Fibroblast of skin of back (primary cell): ENCODE measurements around the gene OR52H1. TPM values are rescaled to one million over a fixed set of nuclear protein-coding genes. Genes with fewer than 3 reads are reported as not detected.
"Not testable (repeated sequence)": the region's sequence is repeated elsewhere in the genome, so short reads cannot be mapped to it uniquely, and the experiment has no call there.

Experiments
- DNase-seq: peaks from one replicate; pipeline ENCODE4 v3.0.0-alpha.2; 2013
- polyA plus RNA-seq, 2 experiments: library from polyadenylated mRNA; unstranded; fragments of 120-200 nt; gene quantifications; one replicate each; pipeline ENCODE4 v1.2.1, GENCODE V29; 2013; ENCODE audit not compliant: insufficient read length in 2 of 2

The OR52H1 gene
- not detected for polyA plus RNA-seq (2013, experiment 1 of 2; ENCODE audit: insufficient read length)
- polyA plus RNA-seq (2013, experiment 2 of 2; ENCODE audit: insufficient read length): not detected

DNA sequence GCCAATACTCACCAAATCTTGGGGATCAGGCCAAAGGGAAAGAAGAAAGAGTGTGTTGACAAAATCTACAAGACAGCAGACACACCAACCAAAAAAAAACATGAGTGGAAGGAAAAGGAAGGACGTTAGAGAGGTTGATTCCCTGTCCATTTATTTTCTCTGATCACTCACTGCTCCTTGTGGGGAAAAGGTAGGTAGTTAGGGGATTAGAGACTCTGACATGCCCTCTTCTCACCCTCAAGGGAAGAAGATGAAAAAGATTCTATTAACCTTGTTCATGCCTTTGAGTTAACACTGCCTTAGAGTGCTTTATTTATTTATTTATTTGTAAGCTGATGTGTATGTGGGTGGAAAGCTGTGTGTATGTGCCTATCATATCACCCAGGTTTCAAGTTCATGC, at the start of gene OR52H1:
Gene OR52H1 (minus strand): TSS at position 101 of the 400 bp plus-strand sequence. CDS start 3,035 bp downstream, outside the sequence.
- no peak for DNase-seq

DNA sequence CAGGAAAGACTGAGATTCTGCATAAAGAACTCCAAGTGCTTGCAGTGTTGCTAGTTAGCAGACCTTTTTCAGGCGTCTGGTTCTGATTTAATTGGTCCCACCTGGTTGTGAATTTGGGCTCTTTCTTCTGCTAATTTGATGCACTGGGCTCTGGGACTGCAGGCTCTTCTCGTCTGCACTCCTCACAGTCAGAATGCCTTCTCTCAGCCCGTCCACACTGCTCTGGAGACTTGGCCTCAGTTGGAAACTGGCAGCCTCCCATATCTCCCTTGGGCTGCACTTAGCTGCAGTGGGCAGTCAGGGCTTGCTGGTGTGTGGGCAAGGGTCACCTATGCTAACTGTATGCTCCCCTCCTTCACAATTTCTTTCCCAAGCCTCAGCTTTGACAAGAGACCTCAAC, 49.6 kb upstream of the OR52H1 start:
- no peak for DNase-seq

DNA sequence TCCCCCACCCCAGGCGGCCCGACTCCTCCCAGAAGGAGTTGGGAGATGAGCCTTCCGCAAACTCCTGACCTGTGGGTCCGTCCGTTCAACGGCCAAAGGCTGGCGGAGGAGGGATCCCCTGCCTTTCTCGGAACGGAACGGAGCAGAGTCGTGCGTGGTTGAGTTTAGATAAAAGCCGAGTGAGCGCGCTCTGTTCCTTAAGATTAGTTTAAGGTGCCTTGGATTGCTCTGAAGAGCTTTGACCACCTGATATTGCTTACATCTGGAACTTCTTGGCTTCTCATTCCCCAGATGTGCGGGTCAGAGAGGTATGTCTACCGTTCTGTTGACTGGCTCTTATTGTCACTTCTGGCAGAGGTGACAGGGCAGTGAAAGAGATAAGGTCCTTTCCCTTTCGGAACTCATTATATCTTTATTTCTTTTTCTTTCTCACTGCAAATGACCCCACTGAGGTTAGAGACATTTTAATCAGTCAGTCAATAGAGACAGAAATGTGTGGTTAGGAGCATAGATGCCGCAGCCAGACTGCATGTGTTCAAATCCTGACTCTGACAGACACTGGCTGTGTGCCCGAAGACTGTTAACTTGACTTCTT, 48.4 kb upstream of the OR52H1 start, which contains the start of gene TRIM6:
Gene TRIM6 (plus strand): TSS at position 31 of the 595 bp plus-strand sequence. CDS start 261 bp downstream, at position 292.
- DNase-seq: peak; percentile 59

DNA sequence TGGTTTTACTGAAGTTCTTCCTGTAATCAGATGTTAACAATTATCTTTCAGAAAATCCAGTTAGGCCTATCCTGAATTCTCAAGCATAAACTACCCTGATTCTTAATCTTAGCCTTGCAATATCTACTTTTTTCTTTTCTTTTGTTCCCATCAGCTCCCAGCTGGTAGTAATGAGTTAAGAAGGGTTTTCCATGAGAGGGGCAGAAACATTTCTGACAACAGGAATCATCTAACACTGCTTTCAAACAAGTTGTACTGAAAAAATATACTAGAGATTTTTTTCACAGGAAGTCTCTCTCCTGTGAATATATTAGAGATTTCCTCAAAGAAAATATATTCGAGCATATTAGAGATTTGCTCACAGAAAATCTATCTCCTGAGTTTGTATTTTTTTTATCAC, 44.8 kb upstream of the OR52H1 start:
- peak; percentile 16 for DNase-seq

DNA sequence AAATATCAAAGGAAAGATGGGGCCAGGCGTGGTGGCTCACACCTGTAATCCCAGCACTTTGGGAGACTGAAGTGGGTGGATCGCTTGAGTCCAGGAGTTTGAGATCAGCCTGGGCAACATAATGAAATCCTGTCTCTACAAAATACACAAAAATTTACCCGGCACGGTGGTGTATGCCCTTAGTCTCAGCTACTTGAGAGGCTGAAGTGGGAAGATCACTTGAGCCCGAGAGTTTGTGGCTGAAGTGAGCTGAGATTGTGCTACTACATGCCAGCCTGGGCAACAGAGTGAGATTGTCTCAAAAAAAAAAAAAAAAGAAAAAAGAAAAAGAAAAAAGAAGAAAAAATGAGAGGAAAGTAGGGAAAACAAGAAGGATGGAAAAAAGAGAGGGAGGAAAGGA, 44.3 kb upstream of the OR52H1 start:
- no peak for DNase-seq

DNA sequence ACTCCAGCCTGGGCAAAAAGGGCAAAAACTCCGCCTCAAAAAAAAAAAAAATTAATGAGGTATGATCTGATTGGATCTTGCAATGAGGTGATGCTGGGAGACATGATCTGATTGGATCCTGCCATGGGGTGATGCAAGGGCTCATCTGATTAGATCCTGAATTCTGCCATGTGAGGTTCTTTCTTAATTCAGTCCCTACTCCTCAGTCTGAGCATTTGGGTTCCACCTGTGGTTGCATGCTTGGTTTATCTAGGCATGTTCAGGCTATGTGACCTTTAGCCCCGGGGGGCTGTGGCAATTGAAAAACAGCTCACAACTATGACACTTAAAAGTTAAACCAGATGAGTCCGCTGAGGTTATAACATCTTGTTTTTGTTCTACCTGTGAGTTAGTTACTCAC, 43.3 kb upstream of the OR52H1 start:
- no peak for DNase-seq

DNA sequence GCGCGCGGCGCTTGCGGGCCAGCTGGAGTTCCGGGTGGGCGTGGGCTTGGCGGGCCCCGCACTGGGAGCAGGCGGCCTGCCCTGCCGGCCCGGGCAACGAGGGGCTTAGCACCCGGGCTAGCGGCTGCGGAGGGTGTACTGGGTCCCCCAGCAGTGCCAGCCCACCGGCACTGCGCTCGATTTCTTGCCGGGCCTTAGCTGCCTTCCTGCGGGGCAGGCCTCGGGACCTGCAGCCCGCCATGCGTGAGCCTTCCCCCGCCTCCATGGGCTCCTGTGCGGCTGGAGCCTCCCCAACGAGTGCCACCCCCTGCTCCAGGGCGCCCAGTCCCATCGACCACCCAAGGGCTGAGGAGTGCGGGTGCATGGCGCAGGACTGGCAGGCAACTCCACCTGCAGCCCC, 41.6 kb upstream of the OR52H1 start:
- not testable (repeated sequence) for DNase-seq

DNA sequence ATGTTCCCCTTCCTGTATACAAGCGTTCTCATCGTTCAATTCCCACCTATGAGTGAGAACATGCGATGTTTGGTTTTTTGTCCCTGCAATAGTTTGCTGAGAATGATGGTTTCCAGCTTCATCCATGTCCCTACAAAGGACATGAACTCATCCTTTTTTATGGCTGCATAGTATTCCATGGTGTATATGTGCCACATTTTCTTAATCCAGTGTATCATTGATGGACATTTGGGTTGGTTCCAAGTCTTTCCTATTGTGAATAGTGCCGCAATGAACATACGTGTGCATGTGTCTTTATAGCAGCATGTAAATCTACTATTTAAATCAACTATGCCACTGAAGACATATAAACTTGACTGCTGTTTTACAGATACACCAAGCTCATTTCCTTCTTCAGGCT, 36.1 kb upstream of the OR52H1 start:
- DNase-seq: not testable (repeated sequence)

DNA sequence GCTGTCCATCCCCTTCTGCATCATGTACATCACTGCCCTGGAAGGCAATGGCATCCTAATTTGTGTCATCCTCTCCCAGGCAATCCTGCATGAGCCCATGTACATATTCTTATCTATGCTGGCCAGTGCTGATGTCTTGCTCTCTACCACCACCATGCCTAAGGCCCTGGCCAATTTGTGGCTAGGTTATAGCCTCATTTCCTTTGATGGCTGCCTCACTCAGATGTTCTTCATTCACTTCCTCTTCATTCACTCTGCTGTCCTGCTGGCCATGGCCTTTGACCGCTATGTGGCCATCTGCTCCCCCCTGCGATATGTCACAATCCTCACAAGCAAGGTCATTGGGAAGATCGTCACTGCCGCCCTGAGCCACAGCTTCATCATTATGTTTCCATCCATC, 32.7 kb upstream of the OR52H1 start:
- DNase-seq: no peak

DNA sequence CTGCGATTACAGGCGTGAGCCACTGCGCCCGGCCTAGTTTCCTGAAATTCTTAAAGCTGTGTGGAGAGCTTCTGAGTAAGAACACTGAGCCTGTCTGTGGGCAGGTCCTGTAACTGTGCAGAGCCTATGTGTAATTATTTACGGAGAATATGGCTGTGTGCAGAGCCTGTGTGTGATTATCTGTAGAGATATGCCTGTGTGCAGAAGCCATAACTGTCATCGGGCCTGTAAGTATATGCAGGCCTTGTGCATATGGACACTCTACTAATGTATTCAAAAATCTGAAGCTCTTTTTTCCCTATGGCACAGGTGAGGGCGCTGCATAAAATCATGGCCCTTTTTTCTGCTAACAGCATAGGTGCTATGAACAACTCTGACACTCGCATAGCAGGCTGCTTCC, 32.2 kb upstream of the OR52H1 start, which contains the start of gene OR52B6:
Gene OR52B6 (plus strand): TSS at position 301 of the 400 bp plus-strand sequence. CDS start 0 bp downstream, at position 301.
- DNase-seq: no peak

DNA sequence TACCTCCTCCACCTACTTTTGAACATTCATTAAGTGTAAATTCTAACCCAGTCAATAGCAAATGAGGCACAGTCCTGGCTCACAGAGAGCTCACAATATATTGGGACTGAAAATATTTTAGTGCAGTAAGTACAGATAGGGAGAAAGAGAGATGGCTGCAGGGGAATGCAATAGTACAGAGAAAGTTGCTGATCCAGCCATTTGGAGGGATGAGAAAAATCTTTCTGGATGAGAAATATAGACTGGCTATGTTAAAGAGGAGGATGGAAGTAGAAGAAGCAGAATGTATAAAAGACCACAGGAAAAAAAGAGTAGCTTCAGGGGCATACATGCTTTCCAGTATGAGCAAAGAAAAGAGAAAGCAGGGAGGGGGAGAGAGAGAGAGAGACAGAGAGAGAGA, 28.8 kb upstream of the OR52H1 start:
- DNase-seq: no peak

DNA sequence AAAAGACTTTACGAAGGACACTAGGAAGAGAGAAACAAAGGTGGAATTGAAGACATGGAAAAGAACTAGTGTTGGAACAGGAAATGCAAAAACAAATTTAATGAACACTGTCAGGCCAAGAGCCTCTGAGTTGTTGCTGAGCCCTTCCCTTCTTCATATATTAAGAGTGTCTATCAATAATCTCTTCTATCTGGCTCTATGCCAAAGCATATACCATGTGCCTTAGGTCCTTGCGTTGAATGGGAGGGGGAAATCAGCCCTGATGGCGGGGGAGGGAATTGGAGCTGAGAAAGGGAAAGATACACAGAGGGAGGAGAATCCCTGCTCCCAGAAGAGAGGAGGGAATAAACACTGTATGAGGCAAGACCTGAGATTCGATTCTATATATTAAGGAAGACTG, 26.8 kb upstream of the OR52H1 start:
- DNase-seq: no peak

DNA sequence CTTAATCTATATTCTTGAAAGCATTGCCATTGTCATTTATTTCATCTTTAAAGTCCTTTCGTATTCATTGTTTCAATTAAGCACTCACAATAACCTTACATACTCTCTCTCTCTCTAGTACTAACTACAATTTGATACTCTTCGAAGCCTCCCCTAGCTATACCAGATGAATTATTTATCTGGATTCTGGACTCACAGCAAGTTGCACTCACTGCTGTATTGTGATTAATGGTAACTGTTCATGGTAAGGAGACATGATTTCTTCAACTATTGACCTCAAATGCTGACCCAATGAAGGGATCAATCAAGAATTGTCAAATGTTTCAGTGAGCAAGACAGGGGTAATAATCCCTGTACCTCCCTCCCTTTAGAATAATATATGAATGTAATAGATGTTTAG, 26.3 kb upstream of the OR52H1 start:
- DNase-seq: no peak

DNA sequence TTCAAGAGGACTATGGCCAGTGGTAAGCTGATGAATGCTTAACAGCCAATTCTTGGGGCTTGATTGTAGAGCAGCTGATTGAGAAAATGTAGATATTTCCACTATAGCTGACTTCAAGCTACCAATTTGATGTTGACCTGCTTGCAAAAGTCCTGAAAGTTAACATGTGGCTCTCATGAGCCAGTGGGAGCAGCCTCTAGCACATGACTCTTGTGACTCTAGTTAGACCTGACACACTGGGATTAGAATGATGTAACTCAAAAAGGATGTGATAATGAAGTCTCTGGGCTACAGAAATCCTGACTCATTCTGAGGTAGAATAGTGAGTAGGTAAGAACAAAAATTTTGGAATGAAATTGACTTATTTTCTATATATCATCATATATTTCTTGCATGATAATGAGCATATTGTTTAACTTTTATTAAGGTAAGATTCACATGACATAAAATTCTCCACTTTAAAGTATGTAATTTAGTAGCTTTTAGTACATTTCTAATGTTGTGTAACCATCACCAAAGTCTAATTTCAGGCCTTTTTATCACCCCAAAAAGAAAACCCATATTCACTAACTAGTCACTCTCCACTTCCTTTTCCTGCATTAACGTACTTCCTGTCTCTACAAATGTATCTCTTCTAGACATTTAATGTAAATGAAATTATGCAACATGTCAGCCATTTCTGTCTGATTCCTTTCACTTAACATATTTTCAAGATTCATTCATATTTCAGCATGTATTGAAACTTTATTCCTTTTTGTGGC, 16.1 kb upstream of the OR52H1 start:
- no peak for DNase-seq

DNA sequence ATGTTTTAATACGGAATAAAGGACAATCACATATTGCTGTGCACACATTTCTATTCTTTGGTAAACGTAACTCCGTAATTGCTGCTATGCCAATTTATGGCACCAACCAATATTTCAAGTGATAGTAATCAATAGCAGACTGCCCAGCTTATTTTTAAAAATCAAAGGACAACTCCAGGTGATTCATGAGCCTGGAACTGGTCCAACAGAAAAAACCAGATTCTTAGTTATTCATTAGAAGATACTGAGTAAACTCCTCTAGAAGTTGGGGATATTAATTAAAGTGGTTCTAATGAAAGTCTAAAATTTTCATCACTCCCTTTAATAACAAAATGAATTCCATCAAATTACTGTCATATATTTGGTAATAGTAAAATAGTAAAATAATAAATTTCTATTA, 9.4 kb upstream of the OR52H1 start:
- no peak for DNase-seq

DNA sequence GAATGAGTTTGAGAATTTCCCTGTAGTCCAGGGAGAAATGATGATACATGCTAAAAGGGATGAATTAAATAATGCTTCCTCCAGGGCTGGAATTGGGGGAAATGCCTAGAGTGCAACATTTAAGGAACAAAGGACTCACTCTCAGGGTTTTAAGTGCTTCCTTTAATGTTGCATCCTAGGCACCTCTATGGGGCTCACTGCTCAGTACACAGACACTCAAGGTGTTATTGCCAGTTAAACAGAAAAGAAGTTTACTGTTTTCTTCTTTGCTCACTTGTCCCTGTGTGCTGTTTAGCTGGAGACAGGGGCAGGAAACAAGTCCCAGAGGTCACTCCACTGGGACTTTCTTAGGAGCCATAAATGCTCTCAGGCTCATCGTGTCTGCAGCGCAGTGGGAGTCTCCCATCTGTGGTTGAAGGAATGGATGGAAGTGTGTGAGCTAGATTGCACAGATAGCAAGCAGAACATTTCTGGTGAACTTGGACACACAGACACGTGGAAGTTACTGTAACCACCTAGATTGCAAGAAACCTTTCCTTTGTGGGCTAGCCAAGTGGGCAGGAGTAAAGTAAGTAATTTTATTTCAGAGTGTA, 8.4 kb upstream of the OR52H1 start:
- DNase-seq: no peak

DNA sequence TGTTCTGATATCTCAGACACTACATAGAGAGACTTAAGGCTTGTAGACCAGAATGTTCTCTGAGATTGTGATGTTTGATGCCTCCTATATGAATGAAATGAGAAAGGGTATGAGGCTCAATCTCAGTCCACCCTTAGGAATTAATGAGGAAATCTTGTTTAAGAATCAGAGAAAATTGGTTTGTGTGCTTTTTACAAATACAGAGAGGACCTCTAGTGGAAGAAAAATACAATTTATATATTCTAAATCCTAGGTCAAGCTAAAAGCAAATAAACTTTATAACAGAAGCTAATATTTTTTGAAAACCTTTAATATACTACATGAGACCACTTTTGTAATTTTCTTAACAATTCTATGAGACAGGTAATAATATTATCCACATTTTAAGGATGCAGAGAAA, 5.0 kb upstream of the OR52H1 start:
- DNase-seq: no peak

DNA sequence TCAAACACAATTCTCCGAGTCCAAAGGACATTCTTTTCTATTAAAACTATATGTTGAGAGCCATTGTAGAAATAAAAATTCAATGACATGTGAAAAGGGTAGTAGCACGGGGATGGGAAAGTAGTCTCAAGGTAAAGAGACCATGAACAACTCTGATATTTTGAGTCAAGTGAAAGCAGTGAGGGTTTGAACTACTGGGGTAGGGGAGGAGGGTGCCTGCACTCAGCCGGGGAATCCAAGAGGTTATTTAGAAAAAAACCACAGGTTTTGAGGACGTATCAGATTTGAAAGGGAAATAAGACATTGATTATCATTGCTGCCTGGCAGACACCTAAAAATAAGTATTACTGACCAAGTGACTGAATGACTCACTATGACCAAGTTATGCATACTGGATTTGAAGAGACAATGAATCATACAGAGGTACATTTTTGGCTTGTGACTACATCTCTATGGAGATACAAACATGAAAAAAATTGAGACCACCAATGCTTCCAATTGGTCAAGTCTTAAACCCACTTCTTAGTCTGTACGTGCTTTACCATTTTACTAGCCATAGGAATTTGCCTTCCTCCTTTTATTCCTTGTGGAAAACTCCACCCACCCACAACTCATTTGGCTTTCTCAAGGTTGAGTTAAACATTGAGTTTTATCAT, 2.2 kb upstream of the OR52H1 start:
- peak; percentile 94 for DNase-seq

DNA sequence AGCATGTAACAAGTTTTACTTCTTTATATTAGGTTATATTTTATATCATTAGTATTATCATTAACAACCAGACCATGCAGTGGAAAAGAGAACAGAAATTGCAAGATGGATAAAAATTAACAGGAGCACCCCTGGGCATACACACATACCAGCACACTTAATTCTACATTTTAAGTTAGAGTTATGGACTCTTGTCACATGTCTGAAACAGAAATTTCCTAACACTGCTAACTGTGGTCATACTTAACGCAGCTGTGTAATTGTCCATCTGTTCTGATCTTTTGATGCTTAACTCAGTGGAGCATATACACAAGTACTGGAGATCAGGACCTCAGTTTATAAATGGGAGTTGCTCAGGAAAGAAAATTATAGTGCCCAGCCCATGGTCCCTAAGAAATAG, 358 bp downstream of the OR52H1 start:
- no peak for DNase-seq

DNA sequence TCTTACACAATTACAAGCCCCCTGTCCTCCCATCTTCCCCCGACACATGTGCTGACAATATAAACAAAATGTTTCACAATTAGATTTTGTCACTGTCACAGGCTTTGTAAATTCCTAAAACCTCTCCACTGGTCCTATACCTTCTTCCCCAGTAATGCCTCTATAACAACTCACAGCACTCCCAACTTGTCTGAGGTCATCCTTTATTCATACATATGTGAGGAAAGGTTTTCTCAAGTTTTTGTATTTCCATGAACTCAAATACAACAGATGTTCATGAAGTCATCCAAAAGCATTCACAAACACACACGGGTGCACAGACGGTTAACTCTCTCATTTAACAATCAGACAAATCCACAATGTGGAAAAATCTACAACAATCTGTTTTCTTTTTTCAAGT, 1.9 kb downstream of the OR52H1 start:
- peak; percentile 56 for DNase-seq

DNA sequence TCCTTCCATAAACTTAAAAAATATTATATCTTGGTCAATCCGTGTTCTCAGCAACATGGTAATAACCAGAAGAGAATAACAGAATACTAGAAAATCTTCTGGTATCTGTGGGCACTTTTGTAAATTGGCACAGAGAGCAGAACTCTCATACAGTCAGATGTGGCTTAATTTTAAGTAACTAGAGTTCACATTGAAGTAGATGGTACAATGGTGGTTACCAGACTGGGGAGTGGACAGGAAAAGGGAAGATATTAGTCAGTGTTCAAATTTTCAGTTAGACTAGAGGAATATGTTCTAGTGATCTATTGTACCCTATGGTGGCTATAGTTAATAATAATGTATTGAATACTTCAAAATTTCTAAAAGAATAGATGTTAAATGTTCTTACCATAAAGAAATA, 6.9 kb downstream of the OR52H1 start:
- no peak for DNase-seq

DNA sequence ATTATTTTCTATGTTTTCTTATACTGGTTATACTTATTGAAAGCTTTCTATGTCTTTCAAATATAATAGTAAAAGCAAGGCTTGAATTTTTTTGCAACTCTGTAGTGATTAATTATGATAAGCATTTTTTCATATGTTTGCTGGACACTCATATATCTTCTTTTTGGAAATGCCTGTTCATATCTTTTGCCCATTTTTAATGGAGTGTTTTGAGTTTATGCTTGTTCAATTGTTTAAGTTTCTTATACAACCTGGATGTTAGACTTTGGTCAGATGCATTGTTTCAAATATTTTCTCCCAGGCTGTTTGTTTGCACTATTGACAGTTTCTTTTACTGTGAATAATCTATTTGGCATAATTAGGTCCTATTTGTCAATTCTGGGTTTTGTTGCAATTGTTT, 11.9 kb downstream of the OR52H1 start:
- DNase-seq: no peak

DNA sequence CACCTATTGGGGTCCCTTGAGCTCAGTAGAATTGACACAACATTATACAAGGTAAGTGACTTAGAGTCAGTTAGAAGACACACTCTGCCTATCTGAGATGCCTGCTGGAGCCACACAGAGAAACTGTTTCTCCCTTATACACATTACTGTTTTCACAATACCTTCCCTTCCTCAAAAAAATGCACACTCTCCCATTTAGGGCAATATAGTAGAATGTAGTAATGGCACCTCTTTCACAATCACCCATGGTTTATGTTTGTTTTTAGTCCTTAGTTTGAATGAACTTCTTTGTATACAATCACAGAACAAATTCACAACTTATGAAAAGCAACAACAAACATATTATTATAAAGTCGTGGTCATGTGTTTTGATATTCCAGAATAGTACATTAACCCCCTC, 14.3 kb downstream of the OR52H1 start:
- DNase-seq: no peak
